ENCODE results near the gene VPS9D1.

- TF ChIP-seq EZH2phosphoT487 (IDR thresholded peaks at IDR 0.05; ENCODE audit: insufficient read depth, low read depth) (no peak), EZH2 (IDR thresholded peaks at IDR 0.05; ENCODE audit: insufficient read depth, poor library complexity, severe bottlenecking) (no peak)
These were observed 28.9 kb upstream of the VPS9D1 start for GRCh38 chr16:89749637-89750036.
